ENCODE data around the gene FILIP1L. TPM values are rescaled to one million over a fixed set of nuclear protein-coding genes. Genes with fewer than 3 reads are reported as not detected.

The FILIP1L gene
- total and polyA plus RNA-seq, 2 donors (not counting 1 experiment from before 2014, with no cell fraction given), result 0.32 to 0.48 TPM

- Histone ChIP-seq H3K4me2 (replicated peaks; ENCODE audit: low read depth, low read length, poor library complexity, severe bottlenecking) (no peak overlapping the region), H3K9me3 (ENCODE audit: control extremely low read depth in 1 of 3, control insufficient read depth in 2 of 3, insufficient read depth in 1 of 3, low read length in 2 of 3) (no peaks in the 10 kb centered on the region), H3K4me3 (ENCODE audit: control extremely low read depth in 1 of 5, extremely low read depth in 1 of 5, insufficient read depth in 1 of 5, low read depth in 2 of 5, low read length in 4 of 5) (no peak overlapping the region), H3K27ac (ENCODE audit: low read length in 2 of 2) (no peak overlapping the region), H2AFZ (ENCODE audit: insufficient read depth, low read depth, low read length, poor library complexity, severe bottlenecking) (no peak overlapping the region), H3K4me1 (ENCODE audit: control insufficient read depth in 2 of 2, insufficient read depth in 2 of 2, low read length in 2 of 2) (peaks cover 2 to 8% of the 10 kb centered on the region in 2 donors), H4K20me1 (ENCODE audit: control insufficient read depth, insufficient read depth, low read length, poor library complexity, severe bottlenecking) (no peaks in the 10 kb centered on the region), H3K36me3 (replicated peaks in 1 of 2; ENCODE audit: control extremely low read depth in 1 of 2, control insufficient read depth in 1 of 2, extremely low read depth in 1 of 2, insufficient read depth in 2 of 2, low read length in 1 of 2) (peaks cover 0 to 3% of the 10 kb centered on the region in 2 experiments), H3K9ac (ENCODE audit: low read length) (no peak overlapping the region), H3K27me3 (replicated peaks in 1 of 4; ENCODE audit: control extremely low read depth in 1 of 4, control insufficient read depth in 3 of 4, insufficient read depth in 4 of 4, low read length in 3 of 4) (no peaks in the 10 kb centered on the region), H3K79me2 (ENCODE audit: control insufficient read depth, insufficient read depth, low read length) (no peaks in the 10 kb centered on the region)
- Mint-ChIP-seq H3K27me3 (no peaks in the 10 kb centered on the region), H3K4me3 (no peak overlapping the region), H3K9me3 (ENCODE audit: insufficient read depth) (no peaks in the 10 kb centered on the region), H3K4me1 (no peaks in the 10 kb centered on the region), H3K27ac (no peak overlapping the region)
- no peak for TF ChIP-seq EZH2 (IDR thresholded peaks at IDR 0.05; ENCODE audit: borderline replicate concordance, insufficient read depth, low read depth, low read length, poor library complexity, severe bottlenecking)
- TF ChIP-seq, protein P1, sequence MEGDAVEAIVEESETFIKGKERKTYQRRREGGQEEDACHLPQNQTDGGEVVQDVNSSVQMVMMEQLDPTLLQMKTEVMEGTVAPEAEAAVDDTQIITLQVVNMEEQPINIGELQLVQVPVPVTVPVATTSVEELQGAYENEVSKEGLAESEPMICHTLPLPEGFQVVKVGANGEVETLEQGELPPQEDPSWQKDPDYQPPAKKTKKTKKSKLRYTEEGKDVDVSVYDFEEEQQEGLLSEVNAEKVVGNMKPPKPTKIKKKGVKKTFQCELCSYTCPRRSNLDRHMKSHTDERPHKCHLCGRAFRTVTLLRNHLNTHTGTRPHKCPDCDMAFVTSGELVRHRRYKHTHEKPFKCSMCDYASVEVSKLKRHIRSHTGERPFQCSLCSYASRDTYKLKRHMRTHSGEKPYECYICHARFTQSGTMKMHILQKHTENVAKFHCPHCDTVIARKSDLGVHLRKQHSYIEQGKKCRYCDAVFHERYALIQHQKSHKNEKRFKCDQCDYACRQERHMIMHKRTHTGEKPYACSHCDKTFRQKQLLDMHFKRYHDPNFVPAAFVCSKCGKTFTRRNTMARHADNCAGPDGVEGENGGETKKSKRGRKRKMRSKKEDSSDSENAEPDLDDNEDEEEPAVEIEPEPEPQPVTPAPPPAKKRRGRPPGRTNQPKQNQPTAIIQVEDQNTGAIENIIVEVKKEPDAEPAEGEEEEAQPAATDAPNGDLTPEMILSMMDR (IDR thresholded peaks at IDR 0.05), result no peak
- DNase-seq (no peak), ATAC-seq (ENCODE audit: low read depth) (no peak)
- 100% methylated on average over 4 of the region's 5 CpGs for WGBS (ENCODE audit: insufficient coverage)
- POLR2A ChIA-PET, result no interaction called here
- intact Hi-C loops (cut with micrococcal nuclease), result no loop called here
- CTCF ChIA-PET, result no interaction called here
These were observed 91.2 kb downstream of the FILIP1L start for GRCh38 chr3:100023150-100023549.

DNA sequence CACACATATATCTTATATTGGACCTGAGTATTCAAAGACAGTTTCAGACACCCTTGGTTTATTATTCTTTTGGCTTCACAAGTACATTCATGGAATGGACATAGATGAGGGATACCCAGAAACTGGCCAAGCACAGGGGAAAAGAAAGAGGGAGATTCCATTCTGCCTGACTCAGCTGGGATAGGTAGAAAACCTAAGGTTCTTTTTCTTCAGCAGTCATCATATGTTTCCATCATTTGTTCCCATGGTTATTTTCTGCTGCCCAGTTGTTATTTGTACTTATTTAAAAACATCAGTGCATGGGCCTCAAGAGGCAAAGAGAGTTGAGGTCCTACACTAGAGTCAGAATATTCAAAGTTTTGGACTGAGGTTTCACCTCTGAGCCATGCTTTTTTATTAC lies 91.8 kb downstream of the FILIP1L start:
- Mint-ChIP-seq H3K9me3 (ENCODE audit: insufficient read depth) (no peaks in the 10 kb centered on the region), H3K27ac (no peak overlapping the region), H3K27me3 (no peaks in the 10 kb centered on the region), H3K4me1 (no peaks in the 10 kb centered on the region), H3K4me3 (no peak overlapping the region)
- H3K4me1 ChIP-seq (ENCODE audit: control insufficient read depth in 2 of 2, insufficient read depth in 2 of 2, low read length in 2 of 2), result peaks cover 2 to 8% of the 10 kb centered on the region in 2 donors
- H3K36me3 ChIP-seq (replicated peaks in 1 of 2; ENCODE audit: control extremely low read depth in 1 of 2, control insufficient read depth in 1 of 2, extremely low read depth in 1 of 2, insufficient read depth in 2 of 2, low read length in 1 of 2), result peaks cover 0 to 3% of the 10 kb centered on the region in 2 experiments
- H4K20me1 ChIP-seq (ENCODE audit: control insufficient read depth, insufficient read depth, low read length, poor library complexity, severe bottlenecking), result no peaks in the 10 kb centered on the region
- no peak overlapping the region for H2AFZ ChIP-seq (ENCODE audit: insufficient read depth, low read depth, low read length, poor library complexity, severe bottlenecking)
- TF ChIP-seq, protein P1 (IDR thresholded peaks at IDR 0.05), result no peak
- no peak for TF ChIP-seq EZH2 (IDR thresholded peaks at IDR 0.05; ENCODE audit: borderline replicate concordance, insufficient read depth, low read depth, low read length, poor library complexity, severe bottlenecking)
- intact Hi-C loops (cut with micrococcal nuclease), result no loop called here
- no peak overlapping the region for H3K27ac ChIP-seq (ENCODE audit: low read length in 2 of 2)
- DNase-seq (no peak), ATAC-seq (ENCODE audit: low read depth) (no peak)
- H3K9ac ChIP-seq (ENCODE audit: low read length), result no peak overlapping the region
- no peaks in the 10 kb centered on the region for H3K9me3 ChIP-seq (ENCODE audit: control extremely low read depth in 1 of 3, control insufficient read depth in 2 of 3, insufficient read depth in 1 of 3, low read length in 2 of 3)
- H3K4me2 ChIP-seq (replicated peaks; ENCODE audit: low read depth, low read length, poor library complexity, severe bottlenecking), result no peak overlapping the region
- ChIA-PET POLR2A (interaction anchor here (0.6 kb wide), 1 partner anchor 22 kb away, joined by 3 read pairs; no protein-coding TSS in a partner anchor), CTCF (no interaction called here)
- no peaks in the 10 kb centered on the region for H3K79me2 ChIP-seq (ENCODE audit: control insufficient read depth, insufficient read depth, low read length)
- no peak overlapping the region for H3K4me3 ChIP-seq (ENCODE audit: control extremely low read depth in 1 of 5, extremely low read depth in 1 of 5, insufficient read depth in 1 of 5, low read depth in 2 of 5, low read length in 4 of 5)
- no peaks in the 10 kb centered on the region for H3K27me3 ChIP-seq (replicated peaks in 1 of 4; ENCODE audit: control extremely low read depth in 1 of 4, control insufficient read depth in 3 of 4, insufficient read depth in 4 of 4, low read length in 3 of 4)

Measured in B cell (primary cell).